ENCODE data around the gene PBX4. TPM values are rescaled to one million over a fixed set of nuclear protein-coding genes. Genes with fewer than 3 reads are reported as not detected.

The PBX4 gene
- total RNA-seq, 2 experiments from 2014 or later, result 13.8 to 15.6 TPM

GRCh38 chr19:19597809-19598306, 20.6 kb downstream of the PBX4 start:
- no peaks in the 10 kb centered on the region for H3K27me3 Mint-ChIP-seq
- H3K4me3 Mint-ChIP-seq, result peak overlapping the region; percentile 74
- no peaks in the 10 kb centered on the region for H3K9me3 Mint-ChIP-seq
- peak overlapping the region; percentile 100 for H3K27ac Mint-ChIP-seq
- peaks cover 30% of the 10 kb centered on the region for H3K36me3 Mint-ChIP-seq (ENCODE audit: low read depth)
- TF ChIP-seq CTCF (IDR thresholded peaks at IDR 0.05), result no peak
- intact Hi-C loops (cut with micrococcal nuclease), result loop anchor here (5.0 kb wide), 1 partner anchor 44 kb away; the partner anchor contains the start of gene GMIP
- DNase-seq (peak; percentile 81), ATAC-seq (peak; percentile 69)
- ChIA-PET POLR2A (interaction anchor here (0.6 to 1.9 kb wide), 8 partner anchors 8 to 303 kb away, joined by 3 to 7 read pairs (median 4); partner anchors contain the start of genes LPAR2, PBX4, ZNF101 and ZNF93), CTCF (interaction anchor here (0.6 kb wide), 1 partner anchor 44 kb away, joined by 3 read pairs; no protein-coding TSS in a partner anchor)
- H3K4me1 Mint-ChIP-seq (ENCODE audit: low read depth), result peaks cover 70% of the 10 kb centered on the region

GRCh38 chr19:19595171-19595701, 23.3 kb downstream of the PBX4 start:
- DNase-seq (peak; percentile 6), ATAC-seq (no peak)
- POLR2A ChIA-PET, result interaction anchor here (1.2 kb wide), 1 partner anchor 84 kb away, joined by 3 read pairs; no protein-coding TSS in a partner anchor
- CTCF ChIA-PET, result no interaction called here
- Mint-ChIP-seq H3K27ac (peak overlapping the region; percentile 56), H3K27me3 (no peaks in the 10 kb centered on the region), H3K4me1 (ENCODE audit: low read depth) (peaks cover 64% of the 10 kb centered on the region), H3K9me3 (no peaks in the 10 kb centered on the region), H3K4me3 (no peak overlapping the region), H3K36me3 (ENCODE audit: low read depth) (peaks cover 26% of the 10 kb centered on the region)
- no peak for TF ChIP-seq CTCF (IDR thresholded peaks at IDR 0.05)
- intact Hi-C loops (cut with micrococcal nuclease), result loop anchor here (5.0 kb wide), 1 partner anchor 47 kb away; the partner anchor contains the start of gene GMIP

GRCh38 chr19:19594381-19594780, 24.1 kb downstream of the PBX4 start:
- peak overlapping the region; percentile 85 for H3K27ac Mint-ChIP-seq
- H3K4me3 Mint-ChIP-seq, result no peak overlapping the region
- DNase-seq, result peak; percentile 48
- TF ChIP-seq CTCF (IDR thresholded peaks at IDR 0.05), result no peak
- H3K36me3 Mint-ChIP-seq (ENCODE audit: low read depth), result peaks cover 26% of the 10 kb centered on the region
- no peaks in the 10 kb centered on the region for H3K9me3 Mint-ChIP-seq
- H3K27me3 Mint-ChIP-seq, result no peaks in the 10 kb centered on the region
- ChIA-PET POLR2A (interaction anchor here (1.2 kb wide), 1 partner anchor 85 kb away, joined by 3 read pairs; no protein-coding TSS in a partner anchor), CTCF (interaction anchor here (1.4 kb wide), 1 partner anchor 62 kb away, joined by 4 read pairs; no protein-coding TSS in a partner anchor)
- no peak for ATAC-seq
- intact Hi-C loops (cut with micrococcal nuclease), result no loop called here
- peaks cover 70% of the 10 kb centered on the region for H3K4me1 Mint-ChIP-seq (ENCODE audit: low read depth)

- H3K36me3 Mint-ChIP-seq (ENCODE audit: low read depth), result peaks cover 31% of the 10 kb centered on the region
- intact Hi-C loops (cut with micrococcal nuclease), result no loop called here
- no peak for TF ChIP-seq CTCF (IDR thresholded peaks at IDR 0.05)
Measured at GRCh38 chr19:19592690-19593089, 25.8 kb downstream of the PBX4 start.

More at GRCh38 chr19:19592690-19593089, 25.8 kb downstream of the PBX4 start:
- no peak for ATAC-seq
- DNase-seq, result no peak
- peaks cover 70% of the 10 kb centered on the region for H3K4me1 Mint-ChIP-seq (ENCODE audit: low read depth)
- ChIA-PET POLR2A (interaction anchor here (0.8 to 1.5 kb wide), 3 partner anchors 9 to 63 kb away, joined by 3 read pairs; partner anchors contain the start of gene PBX4), CTCF (no interaction called here)
- no peak overlapping the region for H3K4me3 Mint-ChIP-seq
- H3K27me3 Mint-ChIP-seq, result no peaks in the 10 kb centered on the region
- H3K27ac Mint-ChIP-seq, result peak overlapping the region; percentile 93
- H3K9me3 Mint-ChIP-seq, result no peaks in the 10 kb centered on the region
